ENCODE measurements around the gene ZBTB20.

ZBTB20 gene

DNA sequence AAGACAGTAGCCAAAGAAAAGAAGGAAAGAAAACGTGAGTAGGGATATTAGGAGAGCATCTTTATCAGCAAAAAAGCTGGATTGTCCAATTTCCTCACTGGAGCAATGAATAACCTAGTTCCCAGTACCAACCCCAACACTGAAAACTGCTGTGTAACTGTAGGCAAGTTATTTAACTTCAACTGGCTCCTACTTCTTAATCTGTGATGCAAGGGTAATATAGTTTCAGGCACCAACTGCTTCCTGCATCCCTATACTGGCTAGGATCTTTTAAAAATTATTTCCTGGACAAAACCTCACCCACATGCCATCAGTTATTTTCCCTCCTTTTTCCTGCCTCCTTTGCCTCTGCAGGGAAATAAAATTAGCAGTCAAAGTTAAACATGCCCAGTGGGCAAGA is 59.6 kb downstream of the ZBTB20 start:
- no peak for DNase-seq (ENCODE audit: low spot score)

DNA sequence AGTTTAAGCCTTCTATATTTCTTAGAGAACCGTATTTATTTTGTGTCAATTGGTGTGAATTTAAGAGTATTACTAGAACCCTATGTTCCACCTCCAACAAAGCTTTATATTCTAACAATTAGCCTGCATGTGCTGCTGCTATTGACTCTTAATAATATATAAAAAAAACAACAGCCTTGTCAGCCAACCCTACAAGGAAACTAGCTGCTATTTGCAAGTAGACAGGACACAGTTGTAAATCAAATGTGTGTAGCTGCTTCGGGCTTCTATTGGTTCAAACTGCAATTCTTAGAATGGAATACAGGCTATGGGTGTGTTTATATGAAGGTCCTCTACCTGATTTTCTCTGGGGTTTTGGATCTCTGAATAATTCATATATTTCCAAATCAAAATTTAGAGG is 60.7 kb downstream of the ZBTB20 start:
- no peak for DNase-seq (ENCODE audit: low spot score)

DNA sequence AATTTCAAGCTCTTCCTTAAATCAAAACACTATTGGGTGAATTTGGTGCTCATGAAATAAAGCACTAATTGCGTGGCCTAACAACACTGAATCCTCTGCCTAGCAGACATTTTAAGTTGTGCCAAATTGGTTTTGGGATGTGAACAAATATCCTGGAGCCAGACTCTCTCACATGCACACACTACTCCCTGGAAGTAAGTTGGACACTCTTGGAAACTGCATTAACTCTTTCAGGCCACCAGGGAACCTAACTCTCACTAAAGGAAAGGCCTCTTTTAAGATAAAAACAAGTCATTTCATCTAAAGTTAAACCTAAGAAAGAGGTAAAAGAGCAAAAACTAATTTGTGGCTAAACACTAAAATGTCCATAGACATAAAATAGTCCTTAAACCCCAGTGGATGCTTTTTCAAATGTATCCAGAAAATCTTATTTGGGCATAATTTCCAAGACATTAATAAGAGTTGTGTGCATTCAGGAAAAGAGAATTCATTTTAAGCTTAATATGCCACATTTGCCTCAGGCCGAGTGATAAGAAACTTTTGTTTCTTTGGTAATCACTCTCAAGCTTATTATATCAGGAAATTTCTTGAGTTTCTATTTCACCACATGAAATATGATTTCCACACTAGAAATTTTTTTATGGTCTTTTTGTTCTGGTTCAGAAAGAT is 61.8 kb downstream of the ZBTB20 start:
- no peak for DNase-seq (ENCODE audit: low spot score)

DNA sequence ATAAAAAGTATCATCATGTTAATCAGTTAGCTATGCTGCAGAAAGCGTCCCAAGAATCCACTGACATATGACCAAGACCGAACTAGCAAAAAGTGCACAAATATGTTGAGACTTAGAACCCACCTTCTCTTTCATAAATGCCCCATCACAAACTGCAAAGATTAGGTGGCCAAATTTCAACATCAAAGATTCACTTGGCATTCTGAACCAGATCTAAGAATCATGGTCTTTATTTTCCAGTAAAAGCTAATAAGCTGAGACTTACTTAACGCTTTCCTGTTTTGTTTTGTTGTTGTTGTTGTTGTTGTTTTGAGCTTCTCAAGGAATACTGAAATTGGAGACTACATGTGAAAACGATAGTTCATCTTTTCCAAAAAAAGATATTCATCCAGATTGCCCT is 62.4 kb downstream of the ZBTB20 start:
- DNase-seq (ENCODE audit: low spot score): no peak

DNA sequence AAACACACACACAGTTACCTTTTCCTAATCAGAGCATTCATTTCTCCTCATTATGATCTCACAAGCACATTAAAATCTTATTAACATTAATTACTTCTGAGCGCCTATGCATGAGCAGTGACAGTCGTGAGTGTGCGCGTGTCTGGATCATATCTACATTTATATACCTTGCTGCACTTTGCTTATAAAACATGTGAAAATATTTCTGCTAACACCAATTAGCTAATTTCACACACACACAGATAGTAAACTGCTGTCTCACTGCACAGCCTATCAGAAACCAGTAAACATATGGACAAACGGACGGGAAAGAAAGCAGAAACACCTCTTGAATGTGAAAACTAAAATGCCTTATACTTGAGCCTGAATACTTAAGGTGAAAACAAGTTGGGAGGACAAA is 64.8 kb downstream of the ZBTB20 start:
- DNase-seq (ENCODE audit: low spot score): no peak

DNA sequence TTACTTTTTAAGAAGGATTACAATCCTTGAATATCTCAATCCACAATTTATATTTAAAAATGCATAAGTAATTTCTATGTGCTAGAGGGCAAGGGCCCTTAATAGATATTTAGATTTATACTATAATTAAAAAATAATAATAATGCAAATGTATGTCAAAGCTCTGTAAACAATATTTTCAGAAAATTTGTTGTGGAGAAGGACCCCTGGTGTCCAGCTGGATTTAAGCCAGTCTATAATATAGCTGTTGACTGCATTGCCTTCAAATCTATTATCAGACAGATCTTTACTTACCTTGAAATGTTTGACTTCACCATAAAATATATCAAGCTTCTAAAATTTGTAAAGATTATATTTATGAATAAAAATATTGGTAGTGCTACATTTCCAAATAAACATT is 65.6 kb downstream of the ZBTB20 start:
- DNase-seq (ENCODE audit: low spot score): no peak

DNA sequence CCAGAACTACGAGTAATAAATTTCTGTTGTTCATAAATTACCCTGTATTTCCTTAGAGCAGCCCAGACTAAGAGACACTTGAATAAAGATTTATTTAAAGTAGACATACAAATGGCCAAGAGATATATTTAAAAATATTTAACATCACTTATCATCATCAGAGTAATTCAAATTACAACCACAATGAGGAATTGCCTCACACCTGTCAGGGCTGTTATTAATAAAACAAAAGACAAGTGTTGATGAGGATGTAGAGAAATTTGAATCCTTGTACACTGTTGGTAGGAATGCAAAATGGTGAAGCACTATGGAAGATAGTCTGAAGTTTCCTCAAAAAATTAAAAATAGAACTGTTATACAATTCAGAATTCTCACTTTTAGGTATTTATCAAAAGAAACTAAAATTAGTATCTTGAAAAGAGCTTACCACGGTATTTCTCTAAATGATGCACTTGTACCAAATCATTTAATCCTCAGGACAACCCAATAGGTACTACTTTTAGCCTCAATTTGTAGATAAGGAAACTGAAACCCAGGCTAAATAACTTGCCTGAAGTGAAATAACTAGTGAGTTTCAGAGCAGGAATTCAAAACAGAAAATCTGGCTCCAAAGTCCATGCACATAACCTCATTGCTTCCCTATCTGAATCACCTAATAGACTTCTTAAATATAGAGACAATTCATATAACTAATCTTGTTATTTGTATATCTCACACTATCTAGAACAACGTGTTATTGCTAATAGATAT is 69.4 kb downstream of the ZBTB20 start:
- DNase-seq (ENCODE audit: low spot score): no peak

DNA sequence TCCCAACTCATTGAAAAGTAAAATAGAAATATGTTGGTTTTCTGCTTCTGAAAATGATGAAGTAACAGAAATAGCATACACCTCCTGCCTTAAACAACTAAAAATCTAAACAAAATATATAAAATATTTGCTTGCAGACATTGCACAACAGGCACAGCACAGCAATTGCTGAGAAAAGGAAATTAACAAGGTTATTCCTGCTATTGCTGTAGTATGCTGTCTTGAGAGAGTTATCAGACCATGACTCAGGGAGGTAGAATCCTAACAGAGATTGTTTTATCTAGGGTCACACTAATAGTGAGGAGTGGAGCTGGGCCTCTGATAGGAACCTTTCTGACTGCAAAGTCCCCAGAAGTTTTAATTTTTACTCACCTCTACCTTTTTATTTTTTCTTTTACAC is 72.6 kb downstream of the ZBTB20 start:
- no peak for DNase-seq (ENCODE audit: low spot score)

DNA sequence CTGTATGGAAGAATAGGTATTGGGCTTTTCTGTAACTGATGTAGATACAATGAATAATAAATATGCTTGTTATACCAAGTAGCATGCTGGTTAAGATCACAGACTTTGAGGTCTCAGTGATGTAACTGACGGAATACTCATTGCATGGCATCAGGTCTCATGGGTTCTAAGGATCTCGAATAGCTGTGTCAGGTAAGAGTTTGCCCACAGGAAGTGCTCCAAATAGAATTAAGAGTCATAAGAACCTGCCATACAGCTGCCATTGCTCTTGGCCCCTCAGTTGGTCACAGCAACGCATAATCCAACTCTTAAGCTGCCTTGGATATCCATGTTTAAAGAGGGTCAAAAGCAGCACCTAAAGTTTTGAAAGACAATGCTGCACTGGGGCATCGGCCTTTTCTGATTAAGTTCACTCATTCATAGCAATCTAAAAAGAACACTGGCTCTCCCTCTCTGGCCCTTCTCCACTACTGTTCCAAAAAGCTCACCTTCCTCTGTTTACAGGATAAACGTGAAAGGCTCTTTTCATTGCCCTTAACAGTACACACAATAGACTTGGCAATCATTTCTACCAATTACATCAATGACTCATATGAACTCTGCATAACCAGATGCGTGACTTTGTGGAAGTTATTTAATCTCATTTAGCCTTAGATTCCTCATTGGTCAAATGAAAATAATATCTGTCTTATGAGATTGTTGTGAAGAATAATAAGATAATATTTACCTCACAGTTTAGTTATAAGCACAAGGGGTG is 74.6 kb downstream of the ZBTB20 start:
- DNase-seq (ENCODE audit: low spot score): no peak

DNA sequence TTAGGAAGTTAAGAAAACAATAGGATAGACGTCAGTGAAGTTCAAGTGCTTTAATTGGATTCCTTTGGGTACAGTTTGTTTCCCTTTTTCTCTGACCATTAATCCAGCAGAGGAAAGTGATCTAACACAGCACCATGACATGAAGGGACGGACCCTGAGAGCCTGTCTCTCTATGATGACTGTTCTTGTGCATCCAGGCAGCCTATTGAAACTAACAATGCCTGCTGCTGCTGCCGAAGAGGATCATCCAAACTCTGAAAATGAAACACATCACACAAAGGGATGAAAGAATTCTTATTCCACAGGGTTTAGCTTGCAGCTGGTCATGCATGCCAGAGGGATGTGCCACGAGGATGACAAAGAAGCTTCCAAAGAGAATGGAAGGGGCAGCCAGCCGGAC is 75.5 kb downstream of the ZBTB20 start:
- peak; percentile 67 for DNase-seq (ENCODE audit: low spot score)

DNA sequence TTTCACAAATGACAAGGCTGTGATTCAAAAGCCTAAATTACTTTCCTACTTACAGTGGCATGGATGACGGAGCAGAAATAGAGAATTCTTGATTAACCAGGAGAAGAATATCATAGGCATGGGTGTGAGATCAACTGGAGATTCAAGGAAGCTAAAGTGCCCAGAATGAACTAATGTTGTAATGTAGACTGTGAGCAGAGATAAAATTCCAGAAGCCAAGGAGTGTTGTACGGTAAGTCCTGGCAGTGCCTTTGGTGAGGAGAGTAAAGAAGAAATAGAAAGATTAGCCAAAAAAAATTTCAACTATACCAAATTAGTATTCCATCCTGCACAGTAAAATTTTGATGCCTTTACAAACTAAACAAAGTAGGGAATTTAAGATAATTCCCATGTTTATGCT is 75.9 kb downstream of the ZBTB20 start:
- DNase-seq (ENCODE audit: low spot score): peak; percentile 24

DNA sequence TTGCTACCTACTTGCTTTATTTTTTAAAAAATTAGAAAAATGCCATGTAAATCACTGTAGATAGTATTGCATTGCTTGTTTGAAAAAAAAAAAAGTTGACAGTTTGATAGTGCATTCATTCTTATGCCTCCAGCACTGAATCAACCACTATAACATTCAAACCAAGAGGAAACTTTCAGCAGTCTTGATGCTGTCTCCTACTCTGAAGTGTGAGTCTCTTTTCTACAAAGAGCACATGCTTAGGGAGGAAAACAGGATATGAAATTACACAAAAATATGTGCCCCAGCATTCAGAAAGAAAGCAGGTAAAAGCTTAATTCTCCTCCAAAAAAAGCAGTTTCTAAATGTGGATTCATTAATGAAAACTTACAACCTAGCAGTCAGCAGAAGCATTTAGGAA is 78.3 kb downstream of the ZBTB20 start:
- DNase-seq (ENCODE audit: low spot score): no peak

DNA sequence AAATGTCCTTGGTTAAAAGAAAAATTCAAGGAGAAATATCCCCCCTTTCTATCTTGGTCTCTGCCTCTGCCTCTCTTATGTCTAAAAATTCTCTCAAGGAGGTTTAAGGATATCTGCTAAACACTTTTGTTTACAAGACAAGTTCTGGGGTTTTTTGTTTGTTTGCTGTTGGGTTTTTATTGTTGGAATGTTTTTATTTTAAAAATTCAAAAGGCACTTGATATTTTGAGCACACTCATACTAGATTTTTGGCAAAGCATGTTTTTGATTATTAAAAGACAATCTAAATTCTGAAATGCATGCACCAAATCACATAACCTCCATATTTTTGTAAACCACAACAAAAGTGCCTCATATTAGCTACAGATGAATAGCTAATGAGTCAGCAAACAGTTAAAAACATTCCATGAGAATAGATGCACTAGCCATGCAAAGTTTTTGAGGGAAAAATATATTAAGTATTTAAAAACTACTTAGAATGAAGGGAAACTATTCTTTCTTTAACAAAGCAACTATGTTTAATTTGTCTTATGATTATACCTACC is 84.6 kb downstream of the ZBTB20 start:
- peak; percentile 43 for DNase-seq (ENCODE audit: low spot score)

DNA sequence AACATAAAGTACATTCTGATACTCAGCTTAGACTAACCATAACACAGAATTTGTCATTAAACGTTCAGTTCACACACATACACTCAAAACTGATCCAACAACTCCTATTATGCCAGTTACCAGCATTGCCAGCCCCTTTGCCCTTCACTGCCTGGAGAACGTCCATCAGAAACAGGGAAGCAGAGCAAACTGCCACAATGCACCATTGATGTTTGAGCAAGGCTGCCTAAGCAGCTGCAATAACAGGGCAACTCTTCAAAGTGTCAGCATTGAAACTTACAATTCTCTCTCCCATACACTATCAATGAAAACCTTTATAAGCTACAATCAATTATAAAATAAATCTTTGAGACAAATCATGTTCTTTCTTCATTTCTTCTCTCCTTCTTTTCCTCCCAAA is 85.1 kb downstream of the ZBTB20 start:
- no peak for DNase-seq (ENCODE audit: low spot score)

DNA sequence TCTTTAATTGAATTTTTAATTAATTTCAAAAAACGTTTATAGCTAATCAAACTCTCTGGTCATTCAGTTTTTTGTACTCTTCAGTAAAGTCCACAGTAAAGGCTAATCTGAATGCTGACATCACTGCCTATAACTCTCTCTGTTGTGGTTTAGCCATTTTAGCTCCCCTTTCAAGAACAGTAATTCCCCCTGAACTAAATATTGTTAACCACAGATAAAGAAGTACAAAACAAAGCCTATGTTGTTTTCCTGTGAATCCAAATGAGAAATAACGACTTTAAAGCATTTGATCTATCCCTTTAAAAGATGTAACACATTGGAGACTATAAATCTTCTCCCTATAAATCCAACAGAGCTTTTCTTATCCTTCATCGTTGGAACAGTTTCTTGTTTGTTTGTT is 94.2 kb downstream of the ZBTB20 start:
- no peak for DNase-seq (ENCODE audit: low spot score)

DNA sequence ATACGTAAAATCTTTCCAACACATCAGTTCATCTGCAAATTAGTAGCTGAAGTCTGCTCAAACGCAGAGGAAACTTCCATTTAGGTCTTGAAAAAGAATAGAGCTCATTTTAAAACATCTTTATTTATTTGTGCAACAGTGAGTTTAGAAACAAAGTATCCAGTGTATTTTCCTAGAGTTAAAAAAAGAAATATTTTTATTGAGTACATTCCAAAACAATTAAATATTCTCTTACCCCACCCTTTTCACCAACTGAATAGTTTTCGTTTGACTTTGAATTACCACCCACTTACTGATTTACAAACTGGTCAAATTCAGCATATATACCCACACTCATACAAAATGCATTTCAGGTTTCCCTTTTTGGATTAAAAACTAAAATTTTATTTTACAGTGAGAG is 104.7 kb downstream of the ZBTB20 start:
- no peak for DNase-seq (ENCODE audit: low spot score)

DNA sequence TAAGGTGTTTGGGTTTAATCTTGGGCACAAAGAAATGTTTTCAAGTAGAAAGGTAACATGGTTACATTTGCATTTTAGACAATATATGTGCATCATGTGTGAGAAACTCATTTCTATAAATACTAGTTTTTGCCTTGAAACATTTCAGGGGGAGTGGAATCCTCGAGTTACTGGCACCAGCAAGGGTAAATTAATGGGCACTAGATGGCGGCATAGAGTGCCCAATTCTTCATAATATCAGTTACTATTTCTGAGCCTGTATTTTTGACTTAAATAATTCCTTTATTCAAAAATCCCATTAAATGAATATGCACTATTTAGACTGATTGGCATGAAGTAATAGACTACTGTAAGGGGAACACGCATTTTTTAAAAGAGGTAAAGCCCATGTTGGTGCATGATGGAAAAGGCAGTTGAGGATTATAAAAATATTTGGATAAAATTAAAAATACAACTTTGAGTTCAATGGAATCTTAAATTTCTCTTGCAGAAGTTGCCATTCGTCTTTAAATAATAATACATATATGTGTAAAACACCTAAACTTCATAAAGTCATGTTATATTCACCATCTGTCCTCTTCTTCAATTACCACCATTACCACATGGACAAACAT is 106.3 kb downstream of the ZBTB20 start:
- peak; percentile 42 for DNase-seq (ENCODE audit: low spot score)

DNA sequence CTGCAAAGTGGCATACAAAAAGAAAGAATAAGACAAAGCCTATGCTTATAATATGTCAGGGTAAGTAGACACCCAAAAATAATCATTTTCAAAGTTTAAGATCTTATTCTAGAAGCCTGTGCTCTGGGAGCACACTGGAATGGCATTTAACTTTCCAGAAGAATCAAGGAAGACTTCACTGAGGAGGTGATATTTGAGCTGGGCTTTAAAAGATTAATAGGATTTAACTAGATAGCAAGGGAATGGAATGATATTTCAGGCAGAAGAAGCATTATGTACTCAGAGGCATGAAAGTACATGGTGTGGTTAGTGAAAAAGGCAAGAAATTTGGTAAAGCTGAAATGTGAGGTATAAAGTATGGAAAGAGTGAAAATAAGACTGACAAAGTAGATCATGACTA is 106.8 kb downstream of the ZBTB20 start:
- no peak for DNase-seq (ENCODE audit: low spot score)

DNA sequence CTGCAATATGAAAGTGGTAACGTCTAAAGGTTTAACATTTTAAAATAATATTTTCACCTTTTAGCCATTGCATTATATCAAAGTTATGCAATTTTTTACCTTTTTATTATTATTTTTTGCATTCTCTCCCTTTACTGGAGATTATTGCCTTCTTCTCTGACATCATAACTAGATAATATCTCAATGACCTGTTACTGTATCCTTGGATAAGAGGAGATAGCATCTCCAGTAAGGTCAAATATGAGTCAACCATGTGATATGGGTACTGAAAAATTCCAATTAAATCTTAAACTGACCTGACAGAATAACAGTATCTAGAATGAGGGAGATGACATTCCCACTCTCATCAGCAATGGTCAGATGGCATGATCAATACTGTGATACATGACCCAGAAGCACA is 108.3 kb downstream of the ZBTB20 start:
- DNase-seq (ENCODE audit: low spot score): no peak

DNA sequence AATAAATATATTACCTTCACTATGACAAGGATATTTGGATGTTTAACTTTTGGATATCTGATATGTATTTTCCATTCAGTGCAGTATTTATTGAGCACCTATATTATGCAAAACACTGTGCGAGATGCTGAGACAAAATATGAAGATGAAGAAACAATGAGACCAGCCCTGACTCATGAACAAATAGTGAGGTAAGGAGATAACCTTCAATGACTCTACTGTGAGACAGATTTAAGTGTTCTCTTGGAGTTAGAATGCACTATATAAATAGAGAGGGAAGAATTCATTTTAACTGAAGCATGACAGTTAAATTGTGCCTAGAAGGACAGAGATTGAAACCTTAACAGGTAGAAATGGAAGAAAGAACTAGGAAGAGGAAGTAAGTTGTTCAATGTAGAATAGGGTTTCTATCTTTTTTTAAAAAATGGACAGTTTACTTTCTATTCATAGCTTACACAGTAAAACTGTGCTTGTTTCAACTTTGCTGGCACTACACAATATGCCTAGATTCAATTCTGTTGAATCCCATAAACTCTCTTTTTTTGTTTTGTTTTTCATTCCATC is 124.2 kb downstream of the ZBTB20 start:
- DNase-seq (ENCODE audit: low spot score): peak; percentile 44

DNA sequence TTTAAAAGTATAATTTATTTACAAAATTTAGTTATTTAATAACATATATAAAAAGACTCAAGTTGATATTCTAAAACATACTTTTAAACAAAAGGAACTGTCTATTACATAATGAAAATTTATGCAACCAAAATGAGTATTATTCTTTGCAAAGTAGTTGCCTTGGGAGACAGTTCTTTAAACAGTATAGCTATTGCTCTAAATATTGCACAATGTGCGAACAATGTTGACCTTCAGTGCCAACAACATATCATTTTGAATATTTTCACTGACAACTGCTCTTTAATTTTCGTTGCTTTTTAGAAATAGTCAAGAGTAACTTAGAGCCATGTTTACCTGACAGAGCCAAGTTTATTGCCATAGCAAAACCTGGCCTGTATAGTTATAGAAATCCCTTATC is 124.9 kb downstream of the ZBTB20 start:
- no peak for DNase-seq (ENCODE audit: low spot score)

DNA sequence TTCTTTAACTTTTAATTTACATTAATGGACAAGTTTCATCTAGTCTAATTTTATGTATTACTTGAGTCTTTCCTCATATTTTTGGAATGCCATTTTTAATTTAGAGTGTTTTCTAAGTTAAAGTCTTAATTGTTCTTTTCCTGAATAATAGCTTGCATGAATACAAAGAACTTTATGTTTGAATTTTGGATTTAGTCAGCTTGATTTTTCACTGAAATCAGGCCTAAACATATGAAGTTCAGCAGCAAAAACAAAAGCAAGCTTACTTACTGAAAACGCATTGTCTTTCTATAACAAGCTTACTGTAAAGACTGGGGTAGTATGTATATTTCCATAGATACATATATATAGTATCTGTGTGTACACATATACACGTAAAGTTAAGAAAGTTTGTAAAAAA is 126.0 kb downstream of the ZBTB20 start:
- no peak for DNase-seq (ENCODE audit: low spot score)

All from kidney tubule cell (primary cell).